OCI-LY7 (cell line): ENCODE results near the gene TTC28. TPM values are rescaled to one million over a fixed set of nuclear protein-coding genes. Genes with fewer than 3 reads are reported as not detected.
A peak's percentile ranks its signal among the peaks of the same experiment; 100 is the strongest.

ENCODE experiments used
- BruUV-seq: library from RNA; stranded (reverse); fragments of 400-500 nt; replicated peaks from 2 replicates; lab custom pipeline; 2021; lab: Mats Ljungman, UMichigan
- CTCF ChIA-PET: fragments of 300-600 bp; sonication (Branson Sonifier 250); formaldehyde crosslinking; loops from one replicate; lab custom pipeline; 2022; ENCODE audit warnings: antibody characterized with exemption; ENCODE audit not compliant: unreplicated experiment; lab: Charles Lee
- POLR2A ChIA-PET: fragments of 300-600 bp; sonication (Branson Sonifier 250); formaldehyde crosslinking; loops from one replicate; lab custom pipeline; 2022; ENCODE audit warnings: antibody characterized with exemption; lab: Charles Lee
- DNase-seq: peaks from one replicate; pipeline ENCODE4 v3.0.0-alpha.2; 2015; ENCODE audit warnings: low spot score
- H2AFZ ChIP-seq: fragments of 200-600 bp; sonication (generic), shearing (Covaris generic); 2 replicates; pipeline ENCODE4 v1.6.1; 2014; ENCODE audit warnings: mild to moderate bottlenecking, antibody characterized with exemption, low read length, moderate library complexity
- H3K27ac ChIP-seq: fragments of 200-600 bp; sonication (generic); 2 replicates; pipeline ENCODE4 v1.5.1; 2014; ENCODE audit warnings: mixed run types, low read depth, mild to moderate bottlenecking, moderate library complexity, low read length, inconsistent platforms; ENCODE audit not compliant: poor library complexity, severe bottlenecking
- H3K36me3 ChIP-seq: fragments of 200-600 bp; sonication (generic); 2 replicates; pipeline ENCODE4 v1.6.1; 2014; ENCODE audit warnings: mild to moderate bottlenecking, antibody characterized with exemption, low read length, moderate library complexity, mixed read lengths; ENCODE audit not compliant: insufficient read depth
- H3K4me1 ChIP-seq: fragments of 200-600 bp; sonication (generic); 2 replicates; pipeline ENCODE4 v1.5.1; 2014; ENCODE audit warnings: mild to moderate bottlenecking, low read length; ENCODE audit not compliant: insufficient read depth, poor library complexity, severe bottlenecking
- H3K4me2 ChIP-seq: fragments of 200-600 bp; sonication (generic); 2 replicates; pipeline ENCODE4 v1.6.1; 2014; ENCODE audit warnings: mild to moderate bottlenecking, low read length
- H3K4me3 ChIP-seq: fragments of 200-600 bp; sonication (generic); 2 replicates; pipeline ENCODE4 v1.5.1; 2014; ENCODE audit warnings: mild to moderate bottlenecking, low read depth, low read length; ENCODE audit not compliant: poor library complexity, severe bottlenecking
- H3K79me2 ChIP-seq: fragments of 200-600 bp; sonication (generic); 2 replicates; pipeline ENCODE4 v1.6.1; 2016; ENCODE audit warnings: low read depth, mild to moderate bottlenecking, low read length, moderate library complexity, mixed read lengths; ENCODE audit not compliant: insufficient read depth
- H3K9me2 ChIP-seq: fragments of 200-600 bp; sonication (generic); 2 replicates; pipeline ENCODE4 v1.6.1; 2016; ENCODE audit warnings: mild to moderate bottlenecking, low read length, mixed read lengths; ENCODE audit not compliant: insufficient read depth
- H3K9me3 ChIP-seq: fragments of 200-600 bp; sonication (generic); 2 replicates; pipeline ENCODE4 v1.6.1; 2014; ENCODE audit warnings: mild to moderate bottlenecking, mixed run types, low read length, mixed read lengths
- H4K20me1 ChIP-seq: fragments of 200-600 bp; sonication (generic); 2 replicates; pipeline ENCODE4 v1.6.1; 2014; ENCODE audit warnings: mild to moderate bottlenecking, antibody characterized with exemption, low read length, moderate library complexity, mixed read lengths; ENCODE audit not compliant: insufficient read depth
- EZH2phosphoT487 ChIP-seq: fragments of 200-600 bp; sonication (generic); IDR thresholded peaks from 2 replicates; pipeline ENCODE4 v1.6.1; 2018; ENCODE audit warnings: low read depth, borderline replicate concordance, mild to moderate bottlenecking, mixed run types, antibody characterized with exemption, low read length, moderate library complexity, mixed read lengths
- intact Hi-C: fragments of 100-400 bp; cut with micrococcal nuclease; formaldehyde crosslinking; loops from one replicate; pipeline ENCODE4 v1.10.0; 2022; ENCODE audit not compliant: unreplicated experiment
- total RNA-seq, 2 experiments: library from RNA; depleted of rRNA in 1 of 2; stranded (reverse); fragments of >200 nt in 1 of 2; shearing (Covaris generic) in 1 of 2; gene quantifications; 2 replicates each; pipeline ENCODE4 v1.2.3, GENCODE V29; 2014 to 2022
- TF ChIP-seq, protein P1 (sequence below): fragments of 200-600 bp; sonication (generic); conservative IDR thresholded peaks from 2 replicates; pipeline ENCODE4 v1.5.1; 2014; ENCODE audit warnings: mild to moderate bottlenecking, antibody characterized with exemption, low read length, moderate library complexity, mixed read lengths

TTC28 gene
- total RNA-seq, 2 experiments from 2014 or later: under 0.01 to 0.55 TPM

DNA sequence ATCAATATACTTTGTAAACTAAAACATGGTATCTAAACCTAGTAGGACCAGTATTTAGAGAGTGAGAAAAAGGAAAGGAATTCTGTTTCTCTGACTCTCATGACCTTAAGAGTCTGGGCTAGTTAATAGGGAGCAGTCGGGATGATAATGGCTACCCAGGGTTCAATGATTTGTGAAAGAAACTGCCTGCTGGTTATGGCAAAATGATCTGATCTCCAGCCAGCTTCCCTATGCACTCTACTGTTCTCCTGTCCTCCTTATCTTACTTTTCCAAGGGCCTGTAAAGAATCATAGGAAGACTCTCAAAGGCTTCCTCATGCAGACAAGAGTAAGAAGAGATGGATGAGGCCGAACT lies 567.5 kb downstream of the TTC28 start:
- H3K36me3 ChIP-seq: no peaks in the 10 kb centered on the region
- no peak overlapping the region for H3K27ac ChIP-seq
- no peak for DNase-seq
- H3K4me2 ChIP-seq: no peak overlapping the region
- H3K9me3 ChIP-seq: no peaks in the 10 kb centered on the region
- intact Hi-C loops: no loop called here
- POLR2A ChIA-PET: no interaction called here
- no peaks in the 10 kb centered on the region for H4K20me1 ChIP-seq
- peak overlapping the region; percentile 38; the same call in 1 of the 2 replicates for H2AFZ ChIP-seq
- no peaks in the 10 kb centered on the region for H3K4me1 ChIP-seq
- no peaks in the 10 kb centered on the region for H3K9me2 ChIP-seq
- H3K4me3 ChIP-seq: no peak overlapping the region
- CTCF ChIA-PET: no interaction called here
- no peaks in the 10 kb centered on the region for H3K79me2 ChIP-seq
- BruUV-seq: no TSS peak
- TF ChIP-seq, protein P1, sequence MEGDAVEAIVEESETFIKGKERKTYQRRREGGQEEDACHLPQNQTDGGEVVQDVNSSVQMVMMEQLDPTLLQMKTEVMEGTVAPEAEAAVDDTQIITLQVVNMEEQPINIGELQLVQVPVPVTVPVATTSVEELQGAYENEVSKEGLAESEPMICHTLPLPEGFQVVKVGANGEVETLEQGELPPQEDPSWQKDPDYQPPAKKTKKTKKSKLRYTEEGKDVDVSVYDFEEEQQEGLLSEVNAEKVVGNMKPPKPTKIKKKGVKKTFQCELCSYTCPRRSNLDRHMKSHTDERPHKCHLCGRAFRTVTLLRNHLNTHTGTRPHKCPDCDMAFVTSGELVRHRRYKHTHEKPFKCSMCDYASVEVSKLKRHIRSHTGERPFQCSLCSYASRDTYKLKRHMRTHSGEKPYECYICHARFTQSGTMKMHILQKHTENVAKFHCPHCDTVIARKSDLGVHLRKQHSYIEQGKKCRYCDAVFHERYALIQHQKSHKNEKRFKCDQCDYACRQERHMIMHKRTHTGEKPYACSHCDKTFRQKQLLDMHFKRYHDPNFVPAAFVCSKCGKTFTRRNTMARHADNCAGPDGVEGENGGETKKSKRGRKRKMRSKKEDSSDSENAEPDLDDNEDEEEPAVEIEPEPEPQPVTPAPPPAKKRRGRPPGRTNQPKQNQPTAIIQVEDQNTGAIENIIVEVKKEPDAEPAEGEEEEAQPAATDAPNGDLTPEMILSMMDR: no peak
- no peak for TF ChIP-seq EZH2phosphoT487

DNA sequence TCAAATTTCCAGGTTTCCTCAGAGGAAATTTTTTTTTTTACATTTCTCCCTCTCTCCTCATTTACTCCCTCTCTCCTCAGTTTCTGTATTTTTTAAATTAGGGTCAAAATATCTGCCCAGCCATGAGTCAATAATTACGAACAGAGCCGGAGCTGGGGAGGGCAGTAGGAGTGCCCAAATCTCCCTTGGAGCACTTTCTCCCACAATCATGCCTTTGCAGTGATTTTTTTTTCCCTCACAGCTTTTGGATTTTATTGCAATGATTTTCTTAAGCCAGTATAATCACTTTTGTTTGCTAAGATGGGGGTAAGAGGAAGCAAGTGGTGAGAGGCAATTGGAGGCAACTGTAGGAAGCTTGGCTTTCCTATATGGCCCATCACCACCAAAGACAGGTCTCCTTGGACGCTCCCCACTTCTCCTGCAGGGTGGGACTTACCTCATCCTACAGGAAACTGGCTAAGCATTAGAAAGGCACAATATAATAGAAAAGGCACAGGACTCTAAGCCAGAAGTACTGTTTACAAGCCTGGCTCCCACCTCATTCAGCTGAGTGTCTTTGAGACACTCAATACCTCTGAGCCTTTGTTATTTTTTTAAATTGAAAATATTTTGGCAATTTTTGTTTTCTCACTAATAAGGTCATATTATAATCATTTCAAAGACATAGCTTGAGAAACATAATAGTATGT lies 568.0 kb downstream of the TTC28 start:
- TF ChIP-seq EZH2phosphoT487: no peak
- TF ChIP-seq, protein P1: no peak

DNA sequence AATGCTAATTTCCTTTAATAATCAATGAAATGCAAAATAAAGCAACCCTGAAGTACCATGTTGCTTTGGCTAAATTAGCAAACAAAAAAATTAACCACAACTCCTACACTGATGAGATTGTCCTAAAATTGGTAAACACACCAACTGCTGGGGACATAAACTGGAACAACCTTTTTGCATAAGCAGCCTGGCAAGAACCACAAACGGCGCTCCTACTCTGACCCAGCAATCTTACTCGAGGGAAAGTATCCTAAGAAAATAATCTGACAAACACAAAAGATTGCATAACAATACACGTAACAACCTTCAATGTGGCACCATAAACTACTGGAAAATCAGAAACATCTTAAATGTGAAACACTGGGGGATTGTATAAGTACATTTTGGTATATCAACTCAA lies 570.8 kb downstream of the TTC28 start:
- H3K36me3 ChIP-seq: no peaks in the 10 kb centered on the region
- no TSS peak for BruUV-seq
- CTCF ChIA-PET: no interaction called here
- no peaks in the 10 kb centered on the region for H3K9me2 ChIP-seq
- H3K79me2 ChIP-seq: no peaks in the 10 kb centered on the region
- H3K4me3 ChIP-seq: no peak overlapping the region
- H4K20me1 ChIP-seq: no peaks in the 10 kb centered on the region
- H2AFZ ChIP-seq: no peak overlapping the region
- H3K9me3 ChIP-seq: no peaks in the 10 kb centered on the region
- no peak for TF ChIP-seq EZH2phosphoT487
- TF ChIP-seq, protein P1: no peak
- no peak overlapping the region for H3K27ac ChIP-seq
- H3K4me2 ChIP-seq: no peak overlapping the region
- DNase-seq: no peak
- intact Hi-C loops: no loop called here
- H3K4me1 ChIP-seq: no peaks in the 10 kb centered on the region
- POLR2A ChIA-PET: no interaction called here

More for the DNA sequence above, 568.0 kb downstream of the TTC28 start:
- CTCF ChIA-PET: no interaction called here
- BruUV-seq: no TSS peak
- POLR2A ChIA-PET: no interaction called here
- H2AFZ ChIP-seq: no peak overlapping the region
- no peaks in the 10 kb centered on the region for H3K36me3 ChIP-seq
- no peak overlapping the region for H3K4me2 ChIP-seq
- no peaks in the 10 kb centered on the region for H3K9me2 ChIP-seq
- no peaks in the 10 kb centered on the region for H3K4me1 ChIP-seq
- H3K4me3 ChIP-seq: no peak overlapping the region
- no peaks in the 10 kb centered on the region for H4K20me1 ChIP-seq
- no peaks in the 10 kb centered on the region for H3K79me2 ChIP-seq
- H3K27ac ChIP-seq: no peak overlapping the region
- intact Hi-C loops: no loop called here
- no peak for DNase-seq
- H3K9me3 ChIP-seq: no peaks in the 10 kb centered on the region
